GM19468 (cell line): ENCODE results near the gene MAN1A1.

ENCODE experiments used
- ATAC-seq: cut with Tn5 transposase; IDR thresholded peaks from one replicate; pipeline ENCODE4 v1.9.1; 2021; ENCODE audit warnings: mild to moderate bottlenecking, moderate library complexity, moderate number of reproducible peaks; ENCODE audit not compliant: unreplicated experiment; ENCODE audit errors: extremely low read depth

Gene MAN1A1

DNA sequence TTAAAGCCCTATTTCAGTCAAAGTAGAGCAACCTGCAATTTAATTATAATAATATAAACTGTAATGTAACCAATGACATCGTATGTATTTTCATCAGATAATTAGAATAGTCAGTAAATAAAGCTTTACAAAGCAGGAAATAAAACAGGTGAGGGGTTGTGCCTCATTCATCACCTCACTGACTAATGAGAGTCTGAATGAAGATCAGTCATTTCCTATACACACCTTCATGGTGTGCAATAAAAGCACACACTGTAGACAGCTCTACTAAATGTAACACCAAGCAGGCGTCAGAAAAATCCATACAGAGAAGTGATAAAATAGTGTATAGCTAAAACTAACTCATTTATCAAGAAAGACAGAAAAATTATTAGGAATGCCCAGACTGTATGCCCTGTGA, 105.9 kb downstream of the MAN1A1 start:
- no peak for ATAC-seq

GRCh38 chr6:119243037-119243436, 106.5 kb downstream of the MAN1A1 start:
- ATAC-seq, result no peak

GRCh38 chr6:119241540-119242309, 107.8 kb downstream of the MAN1A1 start:
- no peak for ATAC-seq

GRCh38 chr6:119241111-119241465, 108.5 kb downstream of the MAN1A1 start:
- ATAC-seq, result peak; percentile 55

GRCh38 chr6:119240257-119241110, 109.1 kb downstream of the MAN1A1 start:
- ATAC-seq, result peak; percentile 10

GRCh38 chr6:119237177-119237715, 112.3 kb downstream of the MAN1A1 start:
- ATAC-seq, result no peak

- ATAC-seq, result no peak
Measured at GRCh38 chr6:119234941-119235340, 114.6 kb downstream of the MAN1A1 start.

DNA sequence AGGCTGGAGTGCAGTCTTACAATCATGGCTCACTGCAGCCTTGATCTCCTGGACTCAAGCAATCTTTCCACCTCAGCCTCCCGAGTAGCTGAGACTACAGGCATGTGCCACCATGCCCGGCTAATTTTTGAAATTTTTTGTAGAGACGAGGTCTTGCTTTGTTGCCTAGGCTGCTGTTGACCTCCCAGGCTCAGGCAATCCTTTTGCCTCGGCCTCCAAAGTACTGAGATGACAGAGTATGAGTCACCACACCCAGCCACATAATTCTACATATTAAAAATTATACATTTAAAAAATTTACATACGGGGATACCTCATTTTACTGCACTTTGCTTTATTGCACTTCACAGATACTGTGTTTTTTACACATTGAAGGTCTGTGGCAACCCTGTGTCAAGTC, 115.1 kb downstream of the MAN1A1 start:
- no peak for ATAC-seq

- ATAC-seq, result no peak
Measured at GRCh38 chr6:119233312-119233984, 116.1 kb downstream of the MAN1A1 start.

DNA sequence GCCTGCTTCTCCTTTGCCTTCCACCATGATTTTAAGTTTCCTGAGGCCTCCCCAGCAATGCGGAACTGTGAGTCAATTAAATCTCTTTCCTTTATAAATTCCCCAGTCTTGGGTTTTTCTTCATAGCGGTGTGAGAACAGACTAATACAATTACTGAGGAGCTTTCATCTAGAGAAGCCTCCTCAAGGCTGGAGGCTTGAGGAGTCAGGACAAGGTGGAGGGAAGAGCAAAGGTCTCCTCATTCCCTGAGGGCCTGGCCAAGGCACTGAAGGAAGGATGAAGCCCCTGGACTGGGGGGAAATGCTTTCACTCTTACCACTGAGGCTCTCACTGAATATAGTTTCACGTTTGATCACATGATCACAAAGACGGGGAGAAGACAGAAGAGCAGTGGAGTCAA, 118.2 kb downstream of the MAN1A1 start:
- no peak for ATAC-seq

DNA sequence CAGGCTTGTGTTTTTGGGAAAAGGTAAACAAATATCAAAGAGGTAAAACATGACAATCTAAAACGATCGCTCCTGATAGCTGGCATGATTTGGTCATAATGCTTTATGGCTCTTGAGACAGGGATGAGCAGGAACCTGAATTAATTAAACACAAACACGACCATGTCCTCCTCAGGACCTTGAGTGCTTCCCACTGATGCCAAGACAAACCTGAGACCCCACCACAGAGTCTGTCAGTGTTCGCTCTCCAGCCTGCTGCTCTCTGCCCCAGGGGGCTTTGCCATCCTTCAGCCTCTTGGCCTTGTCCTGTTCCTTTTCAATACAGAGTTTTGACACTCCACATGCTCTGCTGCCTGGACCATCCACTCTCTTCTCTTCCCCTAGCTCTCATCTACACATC, 119.4 kb downstream of the MAN1A1 start:
- ATAC-seq, result no peak

- ATAC-seq, result no peak
Measured at GRCh38 chr6:119227377-119227776, 122.2 kb downstream of the MAN1A1 start.

- ATAC-seq, result no peak
Measured at GRCh38 chr6:119226089-119226488, 123.5 kb downstream of the MAN1A1 start.

GRCh38 chr6:119224095-119224701, 125.4 kb downstream of the MAN1A1 start:
- ATAC-seq, result no peak

- no peak for ATAC-seq
Measured at GRCh38 chr6:119220452-119220851, 129.1 kb downstream of the MAN1A1 start.

DNA sequence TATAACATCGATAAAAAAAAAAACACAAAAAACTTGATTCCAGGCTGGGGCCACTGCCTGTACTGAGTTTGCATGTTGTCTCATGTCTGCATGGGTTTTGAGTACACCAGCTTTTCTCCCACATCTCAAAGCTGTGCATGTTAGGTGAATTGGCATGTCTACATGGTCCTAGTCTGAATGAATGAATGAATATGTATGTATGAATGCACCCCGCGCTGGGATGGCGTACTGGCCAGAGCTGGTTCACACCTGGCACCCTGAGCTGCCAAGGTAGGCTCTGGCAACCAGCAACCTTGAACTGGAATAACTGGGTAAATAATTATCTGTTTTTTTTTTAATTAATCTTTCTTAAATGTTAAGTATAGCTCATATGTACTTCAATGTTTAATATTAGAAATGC, 131.0 kb downstream of the MAN1A1 start:
- ATAC-seq, result no peak

- no peak for ATAC-seq
Measured at GRCh38 chr6:119215885-119216590, 133.5 kb downstream of the MAN1A1 start.

GRCh38 chr6:119215309-119215708, 134.3 kb downstream of the MAN1A1 start:
- ATAC-seq, result no peak

- ATAC-seq, result no peak
Measured at GRCh38 chr6:119210596-119210995, 139.0 kb downstream of the MAN1A1 start.
